Erythroblast (primary cell): ENCODE results near the gene INHBA.

Source experiments
- GATA1 ChIP-seq: IDR thresholded peaks from 2 replicates; pipeline ENCODE4 v1.6.1; 2011; ENCODE audit warnings: low read depth, mild to moderate bottlenecking, control low read depth, low read length, moderate library complexity
- POLR2A ChIP-seq: IDR thresholded peaks from 2 replicates; pipeline ENCODE4 v1.6.1; 2011; ENCODE audit warnings: mild to moderate bottlenecking, low read length

- TF ChIP-seq POLR2A = no peak
- no peak for TF ChIP-seq GATA1
Observed at GRCh38 chr7:41745451-41745850, 42.6 kb upstream of the INHBA start.
